Activated CD8-positive, alpha-beta memory T cell treated with anti-CD3 and anti-CD28 coated beads for 36 hours (primary cell): ENCODE measurements around the gene SIX2. TPM values are rescaled to one million over a fixed set of nuclear protein-coding genes. Genes with fewer than 3 reads are reported as not detected.
"Not testable (repeated sequence)": the region's sequence is repeated elsewhere in the genome, so short reads cannot be mapped to it uniquely, and the experiment has no call there.

Experiments used
- CTCF ChIA-PET: fragments of 350-600 bp; sonication (Branson Sonifier 250); formaldehyde crosslinking; loops from one replicate; lab custom pipeline; 2021; ENCODE audit warnings: antibody characterized with exemption; lab: Charles Lee
- POLR2A ChIA-PET: fragments of 350-600 bp; sonication (Branson Sonifier 250); formaldehyde crosslinking; loops from one replicate; lab custom pipeline; 2021; ENCODE audit warnings: antibody characterized with exemption; lab: Charles Lee
- total RNA-seq, 2 experiments: library from RNA; stranded (reverse); gene quantifications; one replicate each; pipeline ENCODE4 v1.2.3, GENCODE V29; 2021

Gene SIX2
- total RNA-seq, result not detected

DNA sequence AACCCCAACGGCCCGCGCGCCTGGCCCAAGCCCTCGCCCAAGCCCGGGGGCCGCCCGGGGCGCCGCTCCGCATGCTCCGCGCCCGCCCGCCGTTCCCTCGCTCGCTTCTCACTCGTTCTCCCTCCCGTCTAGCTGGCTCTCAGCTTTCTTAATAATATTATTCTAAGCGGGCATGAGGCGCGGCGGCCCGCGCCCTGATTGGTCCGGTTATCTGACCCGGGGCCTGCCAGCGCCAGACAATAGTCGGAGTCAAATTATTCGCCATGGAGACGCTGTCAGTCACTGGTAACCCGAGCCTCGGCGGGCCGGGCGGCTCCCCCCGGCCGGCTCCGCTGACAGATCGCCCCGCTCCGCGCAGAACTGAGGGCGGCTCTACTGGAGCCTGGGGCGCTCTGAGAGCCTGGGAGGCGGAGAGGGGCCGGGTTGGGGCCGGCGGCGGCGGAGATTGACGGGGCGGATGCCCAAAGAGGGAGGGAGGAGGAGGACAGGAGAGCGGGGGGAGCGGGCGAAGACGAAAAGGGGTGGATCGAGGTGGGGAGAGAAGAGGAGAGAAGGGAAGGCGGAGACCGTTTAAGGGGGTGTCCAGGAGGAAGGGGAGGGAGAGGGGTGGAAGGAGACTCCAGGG, at the start of gene SIX2:
Gene SIX2 (minus strand): TSS at position 150 of the 625 bp plus-strand sequence. CDS start 342 bp downstream, outside the sequence.
- POLR2A ChIA-PET, result no interaction called here
- CTCF ChIA-PET, result interaction anchor here (1.7 kb wide), 1 partner anchor 25 kb away, joined by 3 read pairs; no protein-coding TSS in a partner anchor

DNA sequence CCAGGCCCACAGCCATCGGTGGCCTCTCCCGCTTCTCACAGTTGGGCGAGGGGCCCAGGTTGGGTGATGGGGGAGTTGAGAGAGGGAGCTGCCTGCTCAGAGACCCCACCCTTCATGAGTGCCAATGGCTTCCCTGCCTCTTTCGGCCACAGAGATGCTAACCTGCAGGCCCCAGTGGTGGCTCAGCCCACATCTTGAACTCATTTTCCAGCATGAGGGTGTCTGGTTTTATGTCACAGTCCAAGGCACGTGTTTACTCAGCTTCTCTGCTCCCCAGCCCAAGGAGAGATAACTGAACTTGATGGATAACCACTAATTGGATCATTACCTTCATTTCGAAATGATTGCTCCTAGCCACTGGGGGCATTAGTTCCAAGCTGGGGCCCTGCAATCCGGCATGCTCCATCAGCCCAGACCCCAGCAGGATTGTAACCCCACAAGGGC, 45.9 kb upstream of the SIX2 start:
- CTCF ChIA-PET, result no interaction called here
- POLR2A ChIA-PET, result no interaction called here

DNA sequence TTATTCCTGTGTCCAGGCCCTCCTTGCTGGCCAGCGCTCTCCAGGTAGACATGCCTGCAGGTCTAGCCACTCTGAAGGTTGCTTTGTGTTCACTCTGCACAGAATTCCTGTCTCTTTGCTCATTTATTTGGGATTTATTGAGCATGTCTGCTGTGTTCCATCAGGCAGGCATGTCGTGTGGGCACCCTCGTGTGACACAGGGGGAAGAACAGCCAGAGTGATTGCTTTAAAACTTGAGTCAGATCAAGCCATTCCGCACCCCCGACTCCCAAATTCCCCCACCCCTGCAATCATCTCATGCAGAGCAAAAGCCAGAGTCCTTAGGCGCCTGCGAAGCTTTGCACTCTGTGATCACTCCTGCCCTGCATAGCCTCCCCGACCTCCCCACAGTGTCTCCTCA, 44.7 kb upstream of the SIX2 start:
- ChIA-PET POLR2A (no interaction called here), CTCF (no interaction called here)

DNA sequence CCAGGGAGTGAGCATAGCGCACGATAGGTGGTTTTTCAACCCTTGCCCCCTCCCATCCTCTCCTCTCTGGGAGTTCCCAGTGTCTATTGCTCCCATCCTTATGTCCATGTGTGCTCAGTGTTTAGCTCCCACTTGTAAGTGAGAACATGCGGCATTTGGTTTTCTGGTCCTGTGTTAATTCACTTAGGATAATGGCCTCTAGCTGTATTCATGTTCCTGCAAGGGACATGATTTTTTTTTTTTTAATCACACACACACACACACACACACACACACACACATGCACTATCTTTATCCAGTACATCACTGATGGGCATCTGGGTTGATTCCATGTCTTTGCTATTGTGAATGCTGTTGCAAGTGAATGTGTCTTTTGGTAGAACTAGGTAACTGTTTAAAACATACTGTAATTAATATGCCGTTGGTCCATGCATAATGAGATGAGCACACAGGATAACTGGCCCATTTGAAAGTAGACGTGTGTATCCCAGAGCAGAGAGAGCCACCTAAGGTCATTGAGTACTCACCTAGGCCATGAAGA, 43.2 kb upstream of the SIX2 start:
- ChIA-PET POLR2A (no interaction called here), CTCF (no interaction called here)

DNA sequence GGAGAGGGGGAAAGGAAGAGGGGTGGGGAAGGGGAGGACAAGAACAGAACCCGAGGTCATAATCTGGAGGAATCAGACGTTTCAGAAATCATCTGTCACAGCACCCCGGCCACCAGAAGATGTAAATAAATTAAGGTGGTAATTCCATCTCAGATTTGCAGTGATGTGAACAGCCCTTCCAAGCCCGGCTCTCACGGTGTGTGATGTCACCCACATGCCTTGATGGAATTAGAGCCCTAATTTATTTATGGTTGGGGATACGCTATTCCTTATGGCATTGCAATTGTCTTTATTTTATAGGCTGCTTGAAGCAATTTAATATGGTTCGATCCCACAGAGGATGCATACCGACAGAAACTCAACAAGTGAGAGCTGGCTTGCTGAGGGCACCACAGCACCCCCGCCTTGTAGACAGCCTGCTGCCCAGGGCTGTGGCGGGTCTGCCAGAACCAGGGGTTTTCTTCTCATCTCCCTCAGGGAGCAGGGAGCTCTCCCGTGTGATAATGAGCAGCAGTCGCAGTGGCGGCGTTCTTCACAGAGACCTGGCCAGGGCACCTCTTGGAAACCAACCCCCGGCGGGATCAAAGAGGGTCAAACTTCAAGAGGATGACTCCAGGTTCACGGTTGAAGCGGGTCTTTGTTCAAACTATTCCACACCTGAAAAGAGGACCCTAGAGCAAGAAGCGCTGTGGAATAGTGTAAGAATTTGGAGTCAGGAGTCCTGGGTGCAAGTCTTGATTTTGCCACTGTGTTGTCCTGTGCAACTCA, 40.5 kb upstream of the SIX2 start:
- POLR2A ChIA-PET, result no interaction called here
- CTCF ChIA-PET, result no interaction called here

DNA sequence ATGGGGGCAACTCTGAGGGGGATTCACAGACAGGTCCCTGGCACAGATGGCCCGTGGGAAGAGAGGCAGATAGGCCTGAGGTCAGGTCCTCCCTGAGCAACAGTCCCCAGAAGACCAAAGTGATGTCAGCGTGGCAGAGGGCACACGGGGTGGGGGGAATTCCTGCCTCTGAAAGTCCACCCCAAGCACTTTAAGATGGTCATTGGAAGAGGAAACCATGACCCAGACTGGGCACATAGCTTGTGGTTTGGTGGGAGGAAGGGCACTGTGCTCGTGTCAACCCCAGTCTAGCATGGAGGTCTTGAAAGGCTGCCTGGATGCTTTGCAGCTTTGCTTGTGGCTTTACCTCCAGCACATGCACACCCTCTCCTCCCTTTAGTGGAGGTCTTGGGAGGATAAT, 38.0 kb upstream of the SIX2 start:
- ChIA-PET POLR2A (no interaction called here), CTCF (no interaction called here)

DNA sequence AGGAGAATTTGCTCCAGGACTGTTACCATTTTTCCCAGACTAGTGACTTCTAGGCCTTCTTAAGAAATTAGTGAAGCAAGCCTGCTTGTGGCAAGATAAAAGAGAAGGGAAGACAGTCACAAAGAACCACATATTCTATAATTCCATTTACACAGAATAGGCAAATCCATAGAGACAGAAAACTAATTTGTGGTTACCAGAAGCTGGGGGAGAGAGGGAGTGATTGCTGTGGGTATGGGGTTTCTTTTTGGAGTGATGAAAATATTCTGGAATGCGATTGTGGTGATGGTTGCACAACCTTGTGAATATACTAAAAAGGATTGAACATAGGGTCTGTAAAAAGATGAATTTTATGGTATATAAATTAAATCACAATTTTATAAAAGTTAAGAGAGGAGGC, 37.5 kb upstream of the SIX2 start:
- ChIA-PET CTCF (no interaction called here), POLR2A (no interaction called here)

DNA sequence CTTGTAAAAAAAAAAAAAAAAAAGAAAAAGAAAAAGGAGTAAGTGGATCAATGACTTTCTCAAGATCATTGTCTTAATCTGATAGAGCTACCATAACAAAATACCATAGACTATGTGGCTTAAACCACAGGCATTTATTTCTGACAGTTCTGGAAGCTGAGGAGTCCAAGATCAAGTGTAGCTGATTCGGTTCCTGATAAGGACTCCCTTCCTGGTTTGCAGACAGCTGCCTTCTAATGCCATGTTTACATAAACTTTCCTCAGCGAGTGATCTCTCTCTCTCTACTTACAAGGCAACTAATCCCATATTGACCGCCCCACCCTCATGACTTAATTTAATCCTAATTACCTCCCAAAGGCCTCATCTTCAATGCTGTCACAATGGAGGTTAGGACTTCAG, 36.5 kb upstream of the SIX2 start:
- CTCF ChIA-PET, result no interaction called here

DNA sequence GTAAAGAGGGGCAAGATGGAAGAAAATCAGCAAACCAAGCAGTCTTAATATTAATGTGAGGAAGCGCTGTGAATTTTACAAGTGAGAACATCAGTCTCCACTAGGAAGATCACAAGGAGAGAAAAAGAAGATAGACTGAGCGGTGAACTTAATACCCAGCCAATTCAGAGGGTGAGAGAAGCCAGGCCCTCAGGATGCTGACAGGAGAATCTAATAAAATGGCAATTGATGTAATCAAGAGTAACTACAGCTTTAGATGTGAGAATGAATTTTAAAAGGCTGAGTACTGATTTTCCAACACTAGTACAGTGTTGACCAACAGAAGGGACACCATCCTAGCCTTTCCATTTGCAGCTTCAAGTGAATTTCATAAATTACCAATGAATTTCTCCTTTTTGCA, 35.7 kb upstream of the SIX2 start:
- CTCF ChIA-PET, result no interaction called here
- POLR2A ChIA-PET, result no interaction called here

More for the DNA sequence above, 36.5 kb upstream of the SIX2 start:
- POLR2A ChIA-PET, result no interaction called here

DNA sequence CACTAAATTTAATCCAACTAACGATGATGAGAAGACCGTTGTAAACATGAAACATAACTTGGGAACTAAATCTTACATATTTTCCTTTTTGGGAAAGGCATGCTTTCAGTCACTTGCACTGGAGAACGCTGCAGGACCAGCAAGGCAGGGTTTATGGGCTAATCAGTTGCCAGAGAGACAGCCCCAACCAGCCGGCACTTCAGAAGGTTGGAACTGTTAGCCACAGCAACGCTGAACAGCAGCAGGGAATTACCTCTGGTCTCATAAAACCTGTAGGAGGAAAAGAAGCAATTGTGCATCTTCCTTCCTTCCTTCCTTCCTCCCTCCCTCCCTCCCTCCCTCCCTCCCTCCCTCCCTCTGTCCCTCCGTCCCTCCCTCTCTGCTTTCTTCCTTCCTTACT, 33.9 kb upstream of the SIX2 start:
- CTCF ChIA-PET, result no interaction called here

DNA sequence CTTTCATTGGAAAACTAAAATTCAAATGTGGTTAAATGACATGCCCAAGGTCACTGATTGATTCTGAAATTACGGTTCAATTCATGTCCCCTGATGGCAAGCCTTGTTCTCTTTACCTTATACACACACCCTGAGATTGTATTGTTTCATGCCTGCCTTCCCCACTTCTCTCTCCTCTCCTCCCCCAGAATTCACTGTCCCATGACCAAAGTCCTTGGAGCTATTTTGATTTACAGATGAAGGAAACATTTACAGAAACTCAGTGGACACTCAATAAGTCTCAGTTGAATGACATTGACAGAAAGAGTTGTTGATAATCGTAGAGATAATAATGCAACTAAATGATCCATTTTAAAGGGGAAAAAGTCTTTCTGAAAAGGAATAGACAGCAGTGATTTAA, 33.1 kb upstream of the SIX2 start:
- CTCF ChIA-PET, result no interaction called here
- POLR2A ChIA-PET, result no interaction called here

More for the DNA sequence above, 33.9 kb upstream of the SIX2 start:
- POLR2A ChIA-PET, result no interaction called here

DNA sequence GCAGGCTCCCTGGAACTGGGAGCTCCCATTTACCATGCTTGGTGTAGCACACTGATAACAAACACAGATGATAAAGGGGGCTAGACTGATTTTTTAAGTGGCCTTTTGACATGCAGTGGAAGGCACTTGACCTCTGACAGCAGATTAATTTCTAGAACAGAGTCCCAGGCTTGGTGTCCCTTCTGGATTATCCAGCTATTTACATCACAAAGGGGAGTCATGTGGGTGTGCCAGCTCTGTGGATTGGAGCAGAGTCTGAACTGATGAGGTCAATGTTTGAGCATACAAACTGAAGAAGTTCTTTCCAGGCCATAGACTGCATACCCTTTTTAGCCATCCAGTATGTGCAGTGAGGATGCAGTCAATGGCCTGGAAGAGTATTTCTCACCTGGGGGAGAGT, 31.5 kb upstream of the SIX2 start:
- ChIA-PET POLR2A (no interaction called here), CTCF (no interaction called here)

DNA sequence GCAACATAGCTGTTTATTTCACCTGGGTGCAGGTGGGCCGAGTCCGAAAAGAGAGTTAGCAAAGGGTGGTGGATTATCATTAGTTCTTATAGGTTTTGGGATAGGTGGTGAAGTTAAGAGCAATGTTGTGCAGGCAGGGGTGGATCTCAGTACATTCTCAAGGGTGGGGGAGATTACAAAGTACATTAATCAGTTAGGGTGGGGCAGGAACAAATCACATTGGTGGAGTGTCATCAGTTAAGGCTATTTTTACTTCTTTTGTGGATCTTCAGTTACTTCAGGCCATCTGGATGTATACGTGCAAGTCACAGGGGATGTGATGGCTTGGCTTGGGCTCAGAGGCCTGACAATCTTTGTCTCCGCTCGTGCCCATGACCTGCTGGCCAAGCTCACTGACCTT, 30.6 kb upstream of the SIX2 start:
- POLR2A ChIA-PET, result not testable (repeated sequence)

DNA sequence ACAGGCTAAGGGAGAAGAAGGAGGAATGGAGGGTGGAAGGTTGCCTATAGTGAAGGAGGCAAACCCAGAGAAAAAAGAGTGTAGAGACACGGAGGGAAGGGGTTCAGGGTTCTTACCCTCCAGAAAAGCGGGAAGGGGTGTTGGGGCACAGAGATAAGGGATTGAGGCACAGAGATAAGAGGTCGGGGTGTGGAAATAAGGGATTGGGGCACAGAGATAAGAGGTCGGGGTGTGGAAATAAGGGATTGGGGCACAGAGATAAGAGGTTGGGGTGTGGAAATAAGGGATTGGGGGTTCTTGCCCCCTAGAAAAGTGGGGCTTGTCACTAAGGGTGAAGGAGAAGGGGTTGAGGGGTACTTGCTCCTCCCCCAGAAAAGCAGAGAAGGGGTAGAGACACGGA, 29.6 kb upstream of the SIX2 start:
- CTCF ChIA-PET, POLR2A ChIA-PET: not testable (repeated sequence)

More for the DNA sequence above, 30.6 kb upstream of the SIX2 start:
- CTCF ChIA-PET, result interaction anchor here (0.5 kb wide), 1 partner anchor 1760 kb away, joined by 3 read pairs; no protein-coding TSS in a partner anchor

DNA sequence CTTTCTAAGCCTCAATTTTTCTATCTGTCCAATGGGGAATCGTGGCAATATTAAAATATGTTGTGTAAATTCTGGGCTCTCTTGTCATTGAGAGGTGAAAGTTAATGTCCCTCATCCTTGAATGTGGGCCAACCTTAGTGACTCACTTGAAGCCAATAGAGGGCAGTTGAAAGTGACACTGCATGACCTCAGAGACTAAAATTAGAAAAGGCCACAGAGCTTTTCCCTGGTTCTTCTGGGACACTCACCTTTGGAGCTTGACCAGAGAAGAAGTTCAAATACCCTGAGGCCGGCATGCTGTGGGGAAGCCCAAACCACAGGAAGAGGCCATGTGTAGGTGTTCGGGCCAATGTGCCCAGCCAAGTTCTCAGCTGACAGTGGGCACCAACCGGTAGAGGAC, 24.1 kb upstream of the SIX2 start:
- ChIA-PET POLR2A (no interaction called here), CTCF (no interaction called here)

DNA sequence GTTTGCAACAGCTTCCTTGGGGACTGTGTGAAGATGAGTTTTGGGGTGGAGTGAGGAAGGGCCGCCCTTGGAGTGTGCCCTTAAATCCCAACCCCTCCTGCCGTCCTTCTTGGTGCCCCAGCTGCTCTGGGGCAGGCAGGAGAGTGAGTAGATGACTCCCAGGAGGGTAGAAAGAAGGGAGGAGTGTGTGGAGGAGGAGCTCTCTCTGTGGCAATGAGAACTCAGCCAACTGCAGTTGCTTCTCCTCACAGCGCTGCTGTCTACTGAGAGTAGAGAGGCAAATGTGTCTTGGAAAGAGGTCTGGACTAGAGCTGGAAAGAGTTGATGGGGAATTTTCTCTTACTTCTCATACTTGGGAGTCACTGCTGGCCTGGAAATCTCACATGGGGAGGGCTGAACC, 21.8 kb upstream of the SIX2 start:
- ChIA-PET CTCF (no interaction called here), POLR2A (no interaction called here)

DNA sequence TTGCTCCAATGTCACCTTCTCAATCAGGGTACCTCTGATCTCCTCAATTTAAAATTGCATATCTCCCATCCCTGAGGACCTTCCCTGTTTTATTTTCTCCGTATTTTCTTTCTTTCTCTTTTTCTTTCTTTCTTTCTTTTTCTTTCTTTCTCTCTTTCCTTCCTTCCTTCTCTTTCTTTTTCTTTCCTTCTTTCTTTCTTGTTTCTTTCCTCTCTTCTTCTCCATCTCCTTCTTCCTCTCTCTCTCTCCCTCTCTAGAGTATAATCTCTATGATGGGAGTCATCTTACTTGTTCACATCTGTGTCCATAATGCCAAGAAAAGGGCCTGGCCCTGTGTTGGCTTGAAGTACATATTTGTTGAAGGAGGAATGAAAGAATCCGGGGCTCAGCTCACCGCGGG, 21.3 kb upstream of the SIX2 start:
- CTCF ChIA-PET, result no interaction called here
- POLR2A ChIA-PET, result no interaction called here

DNA sequence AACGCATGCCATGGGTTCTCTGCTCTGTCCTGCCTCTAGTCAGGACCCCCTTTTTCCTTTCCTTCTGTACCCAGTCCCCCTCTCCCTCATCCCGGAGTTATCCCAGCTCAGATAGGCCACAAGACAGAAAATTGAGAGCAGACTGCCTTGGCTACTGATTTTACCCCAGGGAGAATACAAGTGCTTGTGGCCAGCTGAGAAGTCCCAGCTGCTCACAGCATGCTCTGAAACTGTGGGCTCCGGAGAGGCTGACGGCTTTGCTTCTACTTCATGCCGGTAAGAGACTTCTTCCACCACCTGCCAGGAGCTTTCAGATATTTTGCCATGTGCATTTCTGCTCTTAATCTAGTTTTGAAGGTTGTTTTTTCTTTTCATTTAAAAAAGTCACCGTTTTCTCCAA, 20.0 kb upstream of the SIX2 start:
- CTCF ChIA-PET, result no interaction called here
- POLR2A ChIA-PET, result no interaction called here

DNA sequence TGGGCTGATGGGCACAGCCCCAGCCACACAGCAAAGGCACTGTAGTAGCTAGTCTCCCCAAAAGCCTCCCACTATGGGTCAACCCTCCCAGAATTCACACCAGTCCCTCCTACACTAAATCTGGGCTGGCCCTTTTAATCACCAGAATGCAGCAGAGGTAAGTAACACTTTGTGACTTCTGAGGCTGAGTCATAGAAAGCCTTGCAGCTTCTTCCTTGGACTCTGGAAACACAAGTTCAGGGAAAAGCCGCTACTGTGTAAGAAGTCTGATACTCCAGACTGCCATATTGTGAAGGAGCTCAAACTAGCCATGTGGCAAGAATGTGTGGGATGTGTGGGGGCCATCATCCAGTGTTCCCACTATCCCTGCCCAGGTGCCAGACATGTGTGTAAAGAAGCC, 19.0 kb upstream of the SIX2 start:
- ChIA-PET CTCF (no interaction called here), POLR2A (no interaction called here)

DNA sequence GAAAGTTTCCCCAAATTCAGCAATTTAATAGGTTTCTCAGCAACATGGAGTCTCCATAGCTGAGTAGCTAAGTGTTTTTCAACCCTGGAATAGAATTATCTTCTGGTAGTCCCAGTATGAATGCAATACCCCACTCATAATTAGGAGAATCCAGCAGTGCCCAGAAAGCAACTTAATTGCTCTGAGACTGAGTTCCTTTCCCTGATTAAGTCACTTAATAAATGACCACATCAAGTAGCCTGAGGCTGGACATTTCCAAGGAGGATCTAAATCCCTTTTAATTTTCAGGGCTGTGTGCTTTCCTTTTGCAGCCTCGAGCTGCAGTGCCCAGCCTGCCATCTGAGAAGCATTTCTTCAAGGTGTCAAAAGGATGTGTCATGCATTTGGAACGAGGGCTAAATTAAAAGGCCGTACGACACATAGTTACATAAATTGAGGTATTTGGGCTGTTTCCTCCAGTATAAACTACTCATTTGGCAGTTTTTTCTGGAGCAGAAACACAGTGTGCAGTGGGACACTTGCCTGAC, 17.7 kb upstream of the SIX2 start:
- ChIA-PET CTCF (no interaction called here), POLR2A (no interaction called here)
